GM18499 (cell line): ENCODE data around the gene FOSL2.

Source experiments
- ATAC-seq: cut with Tn5 transposase; IDR thresholded peaks from one replicate; pipeline ENCODE4 v1.9.1; 2021; ENCODE audit warnings: moderate number of reproducible peaks; ENCODE audit not compliant: insufficient read depth, unreplicated experiment

The FOSL2 gene

GRCh38 chr2:28427741-28428415 is 35.2 kb downstream of the FOSL2 start:
- ATAC-seq: no peak

GRCh38 chr2:28428486-28428885 is 35.8 kb downstream of the FOSL2 start:
- ATAC-seq: no peak

- ATAC-seq: no peak
These were observed 37.1 kb downstream of the FOSL2 start for GRCh38 chr2:28429636-28430376.

GRCh38 chr2:28430377-28430765 is 37.7 kb downstream of the FOSL2 start:
- ATAC-seq: no peak

GRCh38 chr2:28430788-28431418 is 38.2 kb downstream of the FOSL2 start:
- no peak for ATAC-seq

- ATAC-seq: no peak
These were observed 39.1 kb downstream of the FOSL2 start for GRCh38 chr2:28431741-28432140.

GRCh38 chr2:28432362-28432761 is 39.7 kb downstream of the FOSL2 start:
- no peak for ATAC-seq

- ATAC-seq: no peak
These were observed 40.6 kb downstream of the FOSL2 start for GRCh38 chr2:28433215-28433614.

GRCh38 chr2:28433935-28434599 is 41.4 kb downstream of the FOSL2 start:
- no peak for ATAC-seq

- no peak for ATAC-seq
These were observed 41.9 kb downstream of the FOSL2 start for GRCh38 chr2:28434600-28434989.

GRCh38 chr2:28435241-28435640 is 42.6 kb downstream of the FOSL2 start:
- no peak for ATAC-seq

GRCh38 chr2:28435814-28436351 is 43.2 kb downstream of the FOSL2 start:
- ATAC-seq: no peak

- ATAC-seq: no peak
These were observed 43.9 kb downstream of the FOSL2 start for GRCh38 chr2:28436525-28437051.

- ATAC-seq: no peak
These were observed 44.6 kb downstream of the FOSL2 start for GRCh38 chr2:28437149-28437835.

GRCh38 chr2:28437918-28438317 is 45.3 kb downstream of the FOSL2 start:
- ATAC-seq: no peak

GRCh38 chr2:28438532-28439063 is 45.9 kb downstream of the FOSL2 start:
- ATAC-seq: no peak

GRCh38 chr2:28439127-28439526 is 46.5 kb downstream of the FOSL2 start:
- ATAC-seq: no peak

- no peak for ATAC-seq
These were observed 47.1 kb downstream of the FOSL2 start for GRCh38 chr2:28439763-28440162.

GRCh38 chr2:28442328-28442727 is 49.7 kb downstream of the FOSL2 start:
- no peak for ATAC-seq

- no peak for ATAC-seq
These were observed 52.3 kb downstream of the FOSL2 start for GRCh38 chr2:28444956-28445355.
